NCI-H1417 (cell line): ENCODE results near the gene TP53TG3B.
"Not testable (repeated sequence)": the region's sequence is repeated elsewhere in the genome, so short reads cannot be mapped to it uniquely, and the experiment has no call there.

ENCODE experiments used
- DNase-seq, 3 experiments: peaks; one replicate each; lab custom pipeline; 2025; lab: John Stamatoyannopoulos, UW

Gene TP53TG3B

GRCh38 chr16:33360541-33360940 lies at the start of gene TP53TG3B:
Gene TP53TG3B (plus strand): TSS chr16:33360841. CDS start chr16:33360909, 68 bp downstream.
- not testable (repeated sequence) for DNase-seq

DNA sequence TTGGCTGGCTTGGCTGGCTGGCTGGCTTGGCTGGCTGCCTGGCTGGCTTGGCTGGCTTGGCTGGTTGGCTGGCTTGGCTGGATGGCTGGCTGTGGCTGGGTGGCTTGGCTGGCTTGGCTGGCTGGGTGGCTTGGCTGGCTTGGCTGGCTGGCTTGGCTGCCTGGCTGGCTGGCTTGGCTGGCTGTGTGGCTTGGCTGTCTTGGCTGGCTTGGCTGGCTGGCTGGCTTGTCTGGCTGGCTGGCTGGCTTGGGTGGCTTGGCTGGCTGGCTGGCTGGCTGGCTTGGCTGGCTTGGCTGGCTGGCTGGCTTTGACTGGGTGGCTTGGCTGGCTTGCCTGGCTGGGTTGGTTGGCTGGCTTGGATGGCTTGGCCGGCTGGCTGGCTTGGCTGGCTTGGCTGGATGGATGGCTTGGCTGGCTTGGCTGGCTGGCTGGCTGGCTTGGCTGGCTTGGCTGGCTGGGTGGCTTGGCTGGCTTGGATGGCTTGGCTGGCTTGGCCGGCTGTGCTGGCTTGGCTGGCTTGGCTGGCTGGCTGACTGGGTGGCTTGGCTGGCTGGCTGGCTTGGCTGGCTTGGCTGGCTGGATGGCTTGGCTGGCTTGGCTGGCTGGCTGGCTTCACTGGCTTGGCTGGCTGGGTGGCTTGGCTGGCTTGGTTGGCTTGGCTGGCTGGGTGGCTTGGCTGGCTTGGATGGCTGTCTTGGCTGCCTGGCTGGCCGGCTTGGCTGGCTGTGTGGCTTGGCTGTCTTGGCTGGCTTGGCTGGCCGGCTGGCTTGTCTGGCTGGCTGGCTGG lies 24.2 kb upstream of the TP53TG3B start:
- not testable (repeated sequence) for DNase-seq

GRCh38 chr16:33337627-33338542 lies 22.8 kb upstream of the TP53TG3B start:
- not testable (repeated sequence) for DNase-seq

DNA sequence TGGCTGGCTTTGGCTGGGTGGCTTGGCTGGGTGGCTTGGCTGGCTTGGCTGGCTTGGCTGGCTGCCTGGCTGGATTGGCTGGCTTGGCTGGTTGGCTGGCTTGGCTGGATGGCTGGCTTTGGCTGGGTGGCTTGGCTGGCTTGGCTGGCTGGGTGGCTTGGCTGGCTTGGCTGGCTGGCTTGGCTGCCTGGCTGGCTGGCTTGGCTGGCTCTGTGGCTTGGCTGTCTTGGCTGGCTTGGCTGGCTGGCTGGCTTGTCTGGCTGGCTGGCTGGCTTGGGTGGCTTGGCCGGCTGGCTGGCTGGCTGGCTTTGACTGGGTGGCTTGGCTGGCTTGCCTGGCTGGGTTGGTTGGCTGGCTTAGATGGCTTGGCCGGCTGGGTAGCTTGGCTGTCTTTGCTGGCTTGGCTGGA lies 22.1 kb upstream of the TP53TG3B start:
- not testable (repeated sequence) for DNase-seq

- DNase-seq: not testable (repeated sequence)
Measured at GRCh38 chr16:33339093-33340061, 21.3 kb upstream of the TP53TG3B start.
